Caco-2 (cell line): ENCODE data around the gene EMC1. TPM values are rescaled to one million over a fixed set of nuclear protein-coding genes. Genes with fewer than 3 reads are reported as not detected.
"Not testable (repeated sequence)": the region's sequence is repeated elsewhere in the genome, so short reads cannot be mapped to it uniquely, and the experiment has no call there.

Experiments used
- BruUV-seq: library from RNA; stranded (reverse); fragments of 400-500 nt; replicated peaks from 2 replicates; lab custom pipeline; 2021; lab: Mats Ljungman, UMichigan
- CTCF ChIA-PET: fragments of 300-600 bp; sonication (Branson Sonifier 250); formaldehyde crosslinking; loops from one replicate; lab custom pipeline; 2022; ENCODE audit warnings: antibody characterized with exemption; lab: Charles Lee
- POLR2A ChIA-PET: fragments of 300-600 bp; sonication (Branson Sonifier 250); formaldehyde crosslinking; loops from one replicate; lab custom pipeline; 2022; ENCODE audit warnings: antibody characterized with exemption; lab: Charles Lee
- DNase-seq, 2 experiments: peaks; one replicate each; pipeline versions ENCODE4 v3.0.0 to v3.0.0-alpha.2; 2020 to 2022
- H3K27me3 ChIP-seq: replicated peaks from 2 replicates; pipeline ENCODE4 v1.6.0; 2011; ENCODE audit warnings: low read length; ENCODE audit not compliant: control insufficient read depth, insufficient read depth
- H3K36me3 ChIP-seq: 2 replicates; pipeline ENCODE4 v1.5.1; 2011; ENCODE audit warnings: low read length; ENCODE audit not compliant: control insufficient read depth, insufficient read depth
- H3K4me1 ChIP-seq: fragments of 250-450 bp; sonication (Bioruptor Pico); 2 replicates; pipeline ENCODE4 v1.5.1; 2020; ENCODE audit warnings: mild to moderate bottlenecking
- H3K4me3 ChIP-seq: 2 replicates; pipeline ENCODE4 v1.5.1; 2011; ENCODE audit warnings: low read depth, mild to moderate bottlenecking, control low read depth, low read length
- H3K9me3 ChIP-seq: fragments of 250-450 bp; sonication (Bioruptor Pico); 2 replicates; pipeline ENCODE4 v1.5.1; 2020; ENCODE audit warnings: mild to moderate bottlenecking, moderate library complexity
- H3K27ac Mint-ChIP-seq: one replicate; pipeline ENCODE4 v1.8.0; 2022; ENCODE audit warnings: mixed read lengths; ENCODE audit not compliant: unreplicated experiment
- H3K27me3 Mint-ChIP-seq: one replicate; pipeline ENCODE4 v1.8.0; 2022; ENCODE audit warnings: mixed read lengths; ENCODE audit not compliant: insufficient read depth, unreplicated experiment
- H3K36me3 Mint-ChIP-seq: one replicate; pipeline ENCODE4 v1.8.0; 2022; ENCODE audit warnings: mild to moderate bottlenecking, mixed read lengths; ENCODE audit not compliant: insufficient read depth, unreplicated experiment
- H3K4me1 Mint-ChIP-seq: one replicate; pipeline ENCODE4 v1.8.0; 2022; ENCODE audit warnings: low read depth, mixed read lengths; ENCODE audit not compliant: unreplicated experiment
- H3K4me3 Mint-ChIP-seq: one replicate; pipeline ENCODE4 v1.8.0; 2022; ENCODE audit warnings: mild to moderate bottlenecking, moderate library complexity, mixed read lengths; ENCODE audit not compliant: unreplicated experiment
- H3K9me3 Mint-ChIP-seq: one replicate; pipeline ENCODE4 v1.8.0; 2022; ENCODE audit warnings: mixed read lengths; ENCODE audit not compliant: unreplicated experiment
- CTCF ChIP-seq, 2 experiments: fragments of 200-600 bp in 1 of 2; IDR thresholded peaks; 1 replicate in 1 of 2; 2 replicates in 1 of 2; pipeline versions ENCODE4 v1.5.1 to v1.8.0; 2011 to 2022; ENCODE audit warnings: antibody characterized with exemption in 1 of 2, control low read depth in 1 of 2, inconsistent platforms in 1 of 2, low read depth in 1 of 2, low read length in 1 of 2, mild to moderate bottlenecking in 1 of 2, moderate library complexity in 1 of 2; ENCODE audit not compliant: insufficient read depth in 1 of 2, severe bottlenecking in 1 of 2, unreplicated experiment in 1 of 2
- intact Hi-C: fragments of 100-400 bp; cut with micrococcal nuclease; formaldehyde crosslinking; loops from one replicate; pipeline ENCODE4 v1.10.0; 2022; ENCODE audit not compliant: unreplicated experiment
- total RNA-seq: library from RNA; stranded (reverse); gene quantifications from 2 replicates; pipeline ENCODE4 v1.2.3, GENCODE V29; 2022

The EMC1 gene
- total RNA-seq, 1 experiment from 2014 or later = 51.5 TPM

- Mint-ChIP-seq H3K27me3 (no peaks in the 10 kb centered on the region), H3K4me1 (no peaks in the 10 kb centered on the region), H3K36me3 (peaks cover 39% of the 10 kb centered on the region), H3K27ac (no peak overlapping the region), H3K4me3 (no peak overlapping the region), H3K9me3 (no peaks in the 10 kb centered on the region)
- intact Hi-C loops = no loop called here
- Histone ChIP-seq H3K27me3 (no peaks in the 10 kb centered on the region), H3K36me3 (no peaks in the 10 kb centered on the region), H3K4me1 (no peaks in the 10 kb centered on the region), H3K4me3 (no peak overlapping the region), H3K9me3 (no peaks in the 10 kb centered on the region)
- no peak for TF ChIP-seq CTCF (IDR thresholded peaks at IDR 0.05; ENCODE audit: insufficient read depth in 1 of 2, low read depth in 1 of 2, low read length in 1 of 2, severe bottlenecking in 1 of 2, unreplicated experiment in 1 of 2)
- ChIA-PET POLR2A (no interaction called here), CTCF (no interaction called here)
- no peak for DNase-seq
- no TSS peak for BruUV-seq
Measured at GRCh38 chr1:19232524-19232846, 18.8 kb downstream of the EMC1 start.

- H3K9me3 ChIP-seq, H3K27me3 ChIP-seq, H3K27ac Mint-ChIP-seq, DNase-seq, H3K36me3 ChIP-seq, H3K9me3 Mint-ChIP-seq, H3K4me1 Mint-ChIP-seq, H3K27me3 Mint-ChIP-seq, H3K4me3 Mint-ChIP-seq, intact Hi-C loops, BruUV-seq, CTCF ChIA-PET, H3K4me3 ChIP-seq, H3K4me1 ChIP-seq, POLR2A ChIA-PET: not testable (repeated sequence)
- H3K36me3 Mint-ChIP-seq = peaks cover 39% of the 10 kb centered on the region
Measured at GRCh38 chr1:19231736-19232523, 19.4 kb downstream of the EMC1 start.

- H3K9me3 Mint-ChIP-seq = no peaks in the 10 kb centered on the region
- CTCF ChIA-PET = no interaction called here
- no peak overlapping the region for H3K27ac Mint-ChIP-seq
- no peak for DNase-seq
- no TSS peak for BruUV-seq
- no peak overlapping the region for H3K4me3 ChIP-seq
- no peaks in the 10 kb centered on the region for H3K27me3 ChIP-seq
- H3K36me3 ChIP-seq = no peaks in the 10 kb centered on the region; the same call in 1 of the 2 replicates
- TF ChIP-seq CTCF (IDR thresholded peaks at IDR 0.05; ENCODE audit: insufficient read depth in 1 of 2, low read depth in 1 of 2, low read length in 1 of 2, severe bottlenecking in 1 of 2, unreplicated experiment in 1 of 2) = no peak
- H3K4me1 Mint-ChIP-seq = no peaks in the 10 kb centered on the region
- no peaks in the 10 kb centered on the region for H3K4me1 ChIP-seq
- H3K36me3 Mint-ChIP-seq = peaks cover 56% of the 10 kb centered on the region
- POLR2A ChIA-PET = no interaction called here
- H3K9me3 ChIP-seq = no peaks in the 10 kb centered on the region
- no peak overlapping the region for H3K4me3 Mint-ChIP-seq
- H3K27me3 Mint-ChIP-seq = no peaks in the 10 kb centered on the region
- intact Hi-C loops = no loop called here
Measured at GRCh38 chr1:19229828-19230325, 21.4 kb downstream of the EMC1 start.
